ENCODE results near the gene THYN1. TPM values are rescaled to one million over a fixed set of nuclear protein-coding genes. Genes with fewer than 3 reads are reported as not detected.
"Not testable (repeated sequence)": the region's sequence is repeated elsewhere in the genome, so short reads cannot be mapped to it uniquely, and the experiment has no call there.

Gene THYN1
- total RNA-seq, 1 experiment from 2014 or later: 33.6 TPM

- peaks cover 8% of the 10 kb centered on the region for H3K4me1 ChIP-seq (ENCODE audit: control insufficient read depth, insufficient read depth, low read length)
- POLR2A ChIA-PET: no interaction called here
- BruUV-seq (replicated peaks): no TSS peak
- H3K27ac ChIP-seq (ENCODE audit: low read length): no peak overlapping the region
- H3K36me3 ChIP-seq (ENCODE audit: control insufficient read depth, insufficient read depth, low read length): peaks cover 3% of the 10 kb centered on the region; the same call in 1 of the 2 replicates
- CTCF ChIA-PET: no interaction called here
- TF ChIP-seq POLR2AphosphoS5 (IDR thresholded peaks at IDR 0.05; ENCODE audit: low read depth, low read length) (no peak), TCF7L2 (IDR thresholded peaks at IDR 0.05; ENCODE audit: low read depth, low read length) (no peak), REST (IDR thresholded peaks at IDR 0.05; ENCODE audit: insufficient read depth in 1 of 2, low read depth in 2 of 2, low read length in 1 of 2) (no peak), SIN3A (IDR thresholded peaks at IDR 0.05; ENCODE audit: borderline replicate concordance, insufficient read depth, low read depth, low read length) (no peak), CTCF (IDR thresholded peaks at IDR 0.05) (no peak)
- no peak overlapping the region for H3K4me3 ChIP-seq (ENCODE audit: low read depth in 2 of 2, low read length in 2 of 2)
- no peak for DNase-seq (ENCODE audit: low read depth, low spot score)
- no peak for ATAC-seq
- H3K9me3 ChIP-seq (ENCODE audit: control insufficient read depth, insufficient read depth, low read depth, low read length): no peaks in the 10 kb centered on the region
- intact Hi-C loops (cut with micrococcal nuclease; ENCODE audit: unreplicated experiment) (no loop called here), in situ Hi-C loops (cut with HindIII; ENCODE audit: low pct_unique_long_range_greater_than_20kb, low sequenced_read_pairs) (no loop called here)
- no peaks in the 10 kb centered on the region for H3K27me3 ChIP-seq (ENCODE audit: control insufficient read depth, insufficient read depth, low read length)
Measured at GRCh38 chr11:134258577-134258976, 5.4 kb upstream of the THYN1 start.

- Histone ChIP-seq H3K27me3 (ENCODE audit: control insufficient read depth, insufficient read depth, low read length) (no peaks in the 10 kb centered on the region), H3K27ac (ENCODE audit: low read length) (no peak overlapping the region), H3K36me3 (ENCODE audit: control insufficient read depth, insufficient read depth, low read length) (0 out of 2 replicates have a peak, but pooled peaks cover 3% of the 10 kb centered on the region), H3K4me1 (ENCODE audit: control insufficient read depth, insufficient read depth, low read length) (peaks cover 13% of the 10 kb centered on the region), H3K9me3 (ENCODE audit: control insufficient read depth, insufficient read depth, low read depth, low read length) (no peaks in the 10 kb centered on the region), H3K4me3 (ENCODE audit: low read depth in 2 of 2, low read length in 2 of 2) (no peak overlapping the region)
- in situ Hi-C loops (cut with HindIII; ENCODE audit: low pct_unique_long_range_greater_than_20kb, low sequenced_read_pairs) (no loop called here), intact Hi-C loops (cut with micrococcal nuclease; ENCODE audit: unreplicated experiment) (no loop called here)
- ChIA-PET POLR2A (no interaction called here), CTCF (no interaction called here)
- ATAC-seq (no peak), DNase-seq (ENCODE audit: low read depth, low spot score) (no peak)
- BruUV-seq (replicated peaks): no TSS peak
- TF ChIP-seq REST (IDR thresholded peaks at IDR 0.05; ENCODE audit: insufficient read depth in 1 of 2, low read depth in 2 of 2, low read length in 1 of 2) (no peak), SIN3A (IDR thresholded peaks at IDR 0.05; ENCODE audit: borderline replicate concordance, insufficient read depth, low read depth, low read length) (no peak), CTCF (IDR thresholded peaks at IDR 0.05) (no peak), POLR2AphosphoS5 (IDR thresholded peaks at IDR 0.05; ENCODE audit: low read depth, low read length) (no peak), TCF7L2 (IDR thresholded peaks at IDR 0.05; ENCODE audit: low read depth, low read length) (no peak)
Measured at GRCh38 chr11:134257101-134257500, 3.9 kb upstream of the THYN1 start.

- H3K27ac ChIP-seq (ENCODE audit: low read length); H3K4me3 ChIP-seq (ENCODE audit: low read depth in 2 of 2, low read length in 2 of 2); intact Hi-C loops (cut with micrococcal nuclease; ENCODE audit: unreplicated experiment); H3K27me3 ChIP-seq (ENCODE audit: control insufficient read depth, insufficient read depth, low read length); H3K9me3 ChIP-seq (ENCODE audit: control insufficient read depth, insufficient read depth, low read depth, low read length); CTCF ChIA-PET; BruUV-seq (replicated peaks); DNase-seq (ENCODE audit: low read depth, low spot score); in situ Hi-C loops (cut with HindIII; ENCODE audit: low pct_unique_long_range_greater_than_20kb, low sequenced_read_pairs); ATAC-seq; H3K36me3 ChIP-seq (ENCODE audit: control insufficient read depth, insufficient read depth, low read length): not testable (repeated sequence)
- POLR2A ChIA-PET: interaction anchor here (0.6 to 0.7 kb wide), 2 partner anchors 31 to 204 kb away, joined by 3 to 5 read pairs; partner anchors contain the start of gene VPS26B
- peaks cover 17% of the 10 kb centered on the region for H3K4me1 ChIP-seq (ENCODE audit: control insufficient read depth, insufficient read depth, low read length)
Measured at GRCh38 chr11:134255184-134255561, 2.0 kb upstream of the THYN1 start.

Data from Panc1 (cell line).